Neural cell (in vitro differentiated cells): ENCODE results near the gene PAFAH1B1.

Source experiments
- CTCF ChIP-seq: fragments of 450-650 bp; IDR thresholded peaks from 2 replicates; pipeline ENCODE4 v1.5.1; 2014; ENCODE audit warnings: antibody characterized with exemption, mild to moderate bottlenecking, moderate library complexity; ENCODE audit not compliant: poor library complexity, severe bottlenecking
- EZH2 ChIP-seq: fragments of 200-600, 300-800 bp; shearing (Covaris generic), sonication (generic); IDR thresholded peaks from 2 replicates; pipeline ENCODE4 v1.6.1; 2014; ENCODE audit warnings: antibody characterized with exemption, low read length, borderline replicate concordance, mild to moderate bottlenecking; ENCODE audit not compliant: insufficient read depth, poor library complexity, severe bottlenecking
- POLR2AphosphoS5 ChIP-seq: IDR thresholded peaks from 2 replicates; pipeline ENCODE4 v1.6.1; 2012
- RAD21 ChIP-seq: fragments of 450-650 bp; conservative IDR thresholded peaks from 2 replicates; pipeline ENCODE4 v1.6.1; 2014; ENCODE audit warnings: antibody characterized with exemption, mild to moderate bottlenecking, moderate library complexity
- REST ChIP-seq: IDR thresholded peaks from 2 replicates; pipeline ENCODE4 v1.6.1; 2012; ENCODE audit warnings: borderline replicate concordance
- SMC3 ChIP-seq: fragments of 450-650 bp; conservative IDR thresholded peaks from 2 replicates; pipeline ENCODE4 v1.6.1; 2014; ENCODE audit warnings: antibody characterized with exemption, mild to moderate bottlenecking, moderate library complexity; ENCODE audit not compliant: poor library complexity
- TAF1 ChIP-seq: IDR thresholded peaks from 2 replicates; pipeline ENCODE4 v1.6.1; 2012; ENCODE audit warnings: low read depth

- TF ChIP-seq CTCF: no peak
- TF ChIP-seq EZH2: no peak
- TF ChIP-seq SMC3: no peak
- no peak for TF ChIP-seq REST
- no peak for TF ChIP-seq POLR2AphosphoS5
- no peak for TF ChIP-seq TAF1
- no peak for TF ChIP-seq RAD21
These were observed 112.7 kb downstream of the PAFAH1B1 start for GRCh38 chr17:2705888-2706795.
